Measurements from ENCODE around the gene TNPO1.

GRCh38 chr5:72817671-72818266 lies 1.3 kb downstream of the TNPO1 start:
- TF ChIP-seq, protein P1, sequence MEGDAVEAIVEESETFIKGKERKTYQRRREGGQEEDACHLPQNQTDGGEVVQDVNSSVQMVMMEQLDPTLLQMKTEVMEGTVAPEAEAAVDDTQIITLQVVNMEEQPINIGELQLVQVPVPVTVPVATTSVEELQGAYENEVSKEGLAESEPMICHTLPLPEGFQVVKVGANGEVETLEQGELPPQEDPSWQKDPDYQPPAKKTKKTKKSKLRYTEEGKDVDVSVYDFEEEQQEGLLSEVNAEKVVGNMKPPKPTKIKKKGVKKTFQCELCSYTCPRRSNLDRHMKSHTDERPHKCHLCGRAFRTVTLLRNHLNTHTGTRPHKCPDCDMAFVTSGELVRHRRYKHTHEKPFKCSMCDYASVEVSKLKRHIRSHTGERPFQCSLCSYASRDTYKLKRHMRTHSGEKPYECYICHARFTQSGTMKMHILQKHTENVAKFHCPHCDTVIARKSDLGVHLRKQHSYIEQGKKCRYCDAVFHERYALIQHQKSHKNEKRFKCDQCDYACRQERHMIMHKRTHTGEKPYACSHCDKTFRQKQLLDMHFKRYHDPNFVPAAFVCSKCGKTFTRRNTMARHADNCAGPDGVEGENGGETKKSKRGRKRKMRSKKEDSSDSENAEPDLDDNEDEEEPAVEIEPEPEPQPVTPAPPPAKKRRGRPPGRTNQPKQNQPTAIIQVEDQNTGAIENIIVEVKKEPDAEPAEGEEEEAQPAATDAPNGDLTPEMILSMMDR (IDR thresholded peaks at IDR 0.05), result no peak
- TF ChIP-seq ZFX (IDR thresholded peaks at IDR 0.05; ENCODE audit: borderline replicate concordance), result no peak

Data from 22Rv1 (cell line).